A549 (cell line): Measurements from ENCODE around the gene RNF114.
A peak's percentile ranks its signal among the peaks of the same experiment; 100 is the strongest.

Experiments
- BHLHE40 ChIP-seq: IDR thresholded peaks from 2 replicates; pipeline ENCODE4 v1.6.1; 2012; ENCODE audit warnings: low read depth, low read length, inconsistent platforms
- CEBPB ChIP-seq, 2 experiments: fragments of >200 bp in 1 of 2; sonication (Bioruptor Twin) in 1 of 2; formaldehyde crosslinking in 1 of 2; IDR thresholded peaks; 2 replicates each; pipeline ENCODE4 v1.6.1; 2012 to 2016
- EP300 ChIP-seq, 2 experiments: fragments of >200 bp; sonication (Bioruptor Twin); formaldehyde crosslinking; IDR thresholded peaks; 2 replicates in 1 of 2; 3 replicates in 1 of 2; pipeline ENCODE4 v1.6.1; 2016 to 2017
- ESRRA ChIP-seq: fragments of 150-350 bp; IDR thresholded peaks from 2 replicates; pipeline ENCODE4 v1.6.1; 2014; ENCODE audit warnings: mild to moderate bottlenecking, low read length, borderline replicate concordance
- JUNB ChIP-seq: fragments of >200 bp; sonication (Bioruptor Twin); formaldehyde crosslinking; IDR thresholded peaks from 2 replicates; pipeline ENCODE4 v1.6.1; 2016
- POLR2A ChIP-seq: IDR thresholded peaks from 2 replicates; pipeline ENCODE4 v1.6.1; 2012; ENCODE audit warnings: mild to moderate bottlenecking, low read length
- RAD21 ChIP-seq, 2 experiments: fragments of >200 bp in 1 of 2; sonication (Bioruptor Twin) in 1 of 2; formaldehyde crosslinking in 1 of 2; IDR thresholded peaks in 1 of 2; conservative IDR thresholded peaks in 1 of 2; 2 replicates in 1 of 2; 3 replicates in 1 of 2; pipeline ENCODE4 v1.6.1; 2012 to 2018; ENCODE audit warnings: inconsistent platforms in 1 of 2
- REST ChIP-seq: fragments of 200-600 bp; sonication (generic); IDR thresholded peaks from 2 replicates; pipeline ENCODE4 v1.6.1; 2016; ENCODE audit warnings: antibody characterized with exemption, mild to moderate bottlenecking, moderate library complexity
- RFX5 ChIP-seq: fragments of 450-650 bp; IDR thresholded peaks from 2 replicates; pipeline ENCODE4 v1.7.1; 2014; ENCODE audit warnings: antibody characterized with exemption, mild to moderate bottlenecking, moderate library complexity
- ZNF302 ChIP-seq: fragments of 250-450 bp; sonication (Bioruptor Pico); IDR thresholded peaks from 2 replicates; pipeline ENCODE4 v1.9.0; 2021; ENCODE audit warnings: inconsistent platforms, mild to moderate bottlenecking, moderate library complexity
- TF ChIP-seq, protein P1 (sequence below): fragments of >200 bp; sonication (Bioruptor Twin); formaldehyde crosslinking; IDR thresholded peaks from 3 replicates; pipeline ENCODE4 v1.5.1; 2016

DNA sequence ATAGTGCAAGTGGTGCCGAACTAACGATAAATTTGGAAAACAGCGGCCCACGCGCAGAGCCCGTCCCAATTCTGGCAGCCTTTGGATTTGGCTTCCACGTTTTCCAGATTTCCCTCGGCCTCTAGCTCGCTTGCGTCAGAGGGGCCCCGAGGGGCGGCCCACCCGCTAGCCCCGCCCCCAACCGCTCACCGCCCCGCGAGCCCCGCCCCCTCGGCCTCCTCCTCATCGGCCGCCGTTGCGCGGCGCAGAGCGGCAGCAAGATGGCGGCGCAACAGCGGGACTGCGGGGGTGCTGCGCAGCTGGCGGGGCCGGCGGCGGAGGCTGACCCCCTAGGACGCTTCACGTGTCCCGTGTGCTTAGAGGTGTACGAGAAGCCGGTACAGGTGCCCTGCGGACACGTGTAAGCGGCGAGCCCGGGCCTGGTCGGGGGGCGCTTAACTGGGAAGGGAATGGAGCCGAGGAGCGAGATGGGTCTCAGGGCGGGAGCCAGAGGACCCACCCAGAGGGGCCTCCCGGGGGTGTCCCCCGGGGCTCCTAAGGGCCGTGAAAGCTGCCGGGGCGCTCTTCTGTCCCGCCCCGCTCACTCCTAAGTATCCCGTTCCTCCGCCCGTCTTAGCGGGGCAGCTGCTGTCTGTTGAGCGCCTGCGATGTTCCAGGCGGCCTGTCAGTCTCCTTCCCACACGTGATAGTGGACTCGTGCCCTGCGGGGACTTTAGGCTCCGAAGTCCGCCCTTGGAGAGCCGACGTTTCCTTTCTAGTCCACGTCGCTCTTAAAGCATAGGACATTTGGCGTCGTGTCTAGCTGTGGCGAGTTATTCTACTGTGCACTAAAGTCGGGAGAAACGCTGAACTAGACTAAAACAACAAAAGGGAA is at the start of gene RNF114:
- TF ChIP-seq, protein P1, sequence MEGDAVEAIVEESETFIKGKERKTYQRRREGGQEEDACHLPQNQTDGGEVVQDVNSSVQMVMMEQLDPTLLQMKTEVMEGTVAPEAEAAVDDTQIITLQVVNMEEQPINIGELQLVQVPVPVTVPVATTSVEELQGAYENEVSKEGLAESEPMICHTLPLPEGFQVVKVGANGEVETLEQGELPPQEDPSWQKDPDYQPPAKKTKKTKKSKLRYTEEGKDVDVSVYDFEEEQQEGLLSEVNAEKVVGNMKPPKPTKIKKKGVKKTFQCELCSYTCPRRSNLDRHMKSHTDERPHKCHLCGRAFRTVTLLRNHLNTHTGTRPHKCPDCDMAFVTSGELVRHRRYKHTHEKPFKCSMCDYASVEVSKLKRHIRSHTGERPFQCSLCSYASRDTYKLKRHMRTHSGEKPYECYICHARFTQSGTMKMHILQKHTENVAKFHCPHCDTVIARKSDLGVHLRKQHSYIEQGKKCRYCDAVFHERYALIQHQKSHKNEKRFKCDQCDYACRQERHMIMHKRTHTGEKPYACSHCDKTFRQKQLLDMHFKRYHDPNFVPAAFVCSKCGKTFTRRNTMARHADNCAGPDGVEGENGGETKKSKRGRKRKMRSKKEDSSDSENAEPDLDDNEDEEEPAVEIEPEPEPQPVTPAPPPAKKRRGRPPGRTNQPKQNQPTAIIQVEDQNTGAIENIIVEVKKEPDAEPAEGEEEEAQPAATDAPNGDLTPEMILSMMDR: no peak
- TF ChIP-seq CEBPB (IDR thresholded peaks at IDR 0.05) (peak; percentile 67 to 71), ESRRA (no peak), EP300 (IDR thresholded peaks at IDR 0.05) (0 out of 5 replicates have a peak, but pooled peaks of 1 of the 2 experiments have one; percentile 8), POLR2A (peak; percentile 92), ZNF302 (CRISPR knock-in tag) (no peak), RAD21 (conservative IDR thresholded peaks at IDR 0.05 in 1 of 2, IDR thresholded peaks at IDR 0.05 in 1 of 2) (no peak), RFX5 (no peak), REST (no peak), JUNB (no peak), BHLHE40 (no peak)
